ENCODE data around the gene DCTN2. TPM values are rescaled to one million over a fixed set of nuclear protein-coding genes. Genes with fewer than 3 reads are reported as not detected.

The DCTN2 gene
- total RNA-seq, 3 donors from 2014 or later: 138 to 140 (median 140) TPM

DNA sequence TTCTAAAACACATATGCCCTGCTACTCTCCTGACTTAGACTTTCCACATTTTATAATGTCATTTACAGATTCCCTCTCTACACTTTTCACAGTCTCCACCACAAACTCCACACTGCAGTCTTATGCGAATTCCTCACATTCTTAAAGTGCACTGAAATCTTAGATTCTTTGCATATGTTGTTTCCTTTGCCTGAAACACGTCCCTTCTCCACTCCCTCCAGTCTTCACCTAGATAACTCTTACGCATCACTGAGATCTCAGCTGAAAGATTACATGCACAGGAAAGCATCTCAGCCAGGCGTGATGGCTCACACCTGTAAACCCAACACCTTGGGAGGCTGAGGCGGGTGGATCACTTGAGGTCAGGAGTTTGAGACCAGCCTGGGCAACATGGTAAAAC lies 63.5 kb downstream of the DCTN2 start:
- Histone ChIP-seq H3K36me3 (ENCODE audit: low read depth) (no peaks in the 10 kb centered on the region), H3K4me3 (no peak overlapping the region), H3K4me1 (ENCODE audit: low read depth) (peaks cover under 1% of the 10 kb centered on the region), H3K9me3 (no peaks in the 10 kb centered on the region)
- no peak for DNase-seq
- intact Hi-C loops (cut with DNase I, micrococcal nuclease): no loop called here
- no peak for TF ChIP-seq CTCF (IDR thresholded peaks at IDR 0.05)
- no peak for ATAC-seq

DNA sequence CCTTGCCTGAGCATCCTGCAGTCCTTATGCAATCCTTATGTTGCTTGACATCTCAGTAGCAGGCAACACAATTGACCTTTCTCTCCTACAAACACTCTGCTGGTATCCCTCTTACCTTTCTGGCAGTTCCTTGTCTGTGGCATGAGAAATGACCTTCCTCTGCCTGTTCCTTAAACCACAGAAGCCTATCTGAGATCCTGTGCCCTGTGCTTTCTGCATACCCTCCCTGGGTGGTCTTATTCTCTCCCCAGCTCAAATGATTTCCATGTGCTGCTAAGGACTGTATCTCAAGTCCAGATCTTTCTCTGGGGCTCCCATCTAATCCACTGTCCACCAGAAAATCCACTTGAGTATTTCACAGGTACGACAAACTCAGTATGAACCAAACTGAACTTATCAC lies 65.3 kb downstream of the DCTN2 start:
- intact Hi-C loops (cut with DNase I, micrococcal nuclease): no loop called here
- H3K4me3 ChIP-seq: no peak overlapping the region

More for the DNA sequence above, 65.3 kb downstream of the DCTN2 start:
- no peak for ATAC-seq
- H3K9me3 ChIP-seq: no peaks in the 10 kb centered on the region
- no peaks in the 10 kb centered on the region for H3K4me1 ChIP-seq (ENCODE audit: low read depth)
- TF ChIP-seq CTCF (IDR thresholded peaks at IDR 0.05): no peak
- no peak for DNase-seq
- no peaks in the 10 kb centered on the region for H3K36me3 ChIP-seq (ENCODE audit: low read depth)

Small RNA genes within 50 kb of the gene (microRNA-seq; reads per million reads assigned to microRNA genes)
- gene MIR616 (1.6 reads per million), gene MIR6758 (not detected)

Other genes starting within 250 kb of the DCTN2 start
- 10 to 100 TPM; 43.9 to 80.8 (median 80.6) TPM for gene R3HDM2, start 116.1 kb downstream of the DCTN2 start, total RNA-seq
- gene INHBC, start 112.4 kb downstream of the DCTN2 start, total RNA-seq: not detected
- gene INHBE, start 91.9 kb downstream of the DCTN2 start, total RNA-seq: not detected
- gene GLI1, start 87.4 kb downstream of the DCTN2 start, total RNA-seq: 1 to 10 TPM in 2 of 3 donors, under 1 TPM in 1; 0.46 to 2.0 (median 1.9) TPM
- gene ARHGAP9, start 67.3 kb downstream of the DCTN2 start, total RNA-seq: 10 to 100 TPM in 2 of 3 donors, 1 to 10 TPM in 1; 8.8 to 18.5 (median 15.0) TPM
- 100 to 1,000 TPM in 1 of 3 donors, 10 to 100 TPM in 2; 63.7 to 117 (median 94.7) TPM for gene MARS1, start 59.1 kb downstream of the DCTN2 start, total RNA-seq
- 10 to 100 TPM; 14.1 to 36.4 (median 19.1) TPM for gene DDIT3, start 26.7 kb downstream of the DCTN2 start, total RNA-seq
- 100 to 1,000 TPM; 116 to 137 (median 120) TPM for gene MBD6, start 24.4 kb downstream of the DCTN2 start, total RNA-seq
- 1 to 10 TPM in 2 of 3 donors, under 1 TPM in 1; 0.61 to 9.1 (median 1.2) TPM for gene KIF5A, start 2.9 kb upstream of the DCTN2 start, total RNA-seq
- gene PIP4K2C, start 44.0 kb upstream of the DCTN2 start, total RNA-seq: 10 to 100 TPM; 39.0 to 55.5 (median 54.2) TPM
- gene DTX3, start 57.6 kb upstream of the DCTN2 start, total RNA-seq: 10 to 100 TPM in 1 of 3 donors, 1 to 10 TPM in 2; 4.3 to 65.5 (median 7.0) TPM
- 100 to 1,000 TPM in 1 of 3 donors, 10 to 100 TPM in 1, 1 to 10 TPM in 1; 5.0 to 129 (median 11.0) TPM for gene ARHGEF25, start 64.2 kb upstream of the DCTN2 start, total RNA-seq
- 1 to 10 TPM in 1 of 3 donors, under 1 TPM in 2; 0.64 to 2.2 (median 0.65) TPM for gene B4GALNT1, start 86.0 kb upstream of the DCTN2 start, total RNA-seq
- 100 to 1,000 TPM; 230 to 282 (median 282) TPM for gene OS9, start 146.9 kb upstream of the DCTN2 start, total RNA-seq
- 1 to 10 TPM; 1.3 to 2.7 (median 2.2) TPM for gene AGAP2, start 191.6 kb upstream of the DCTN2 start, total RNA-seq
- gene TSPAN31, start 197.8 kb upstream of the DCTN2 start, total RNA-seq: 10 to 100 TPM; 29.2 to 39.8 (median 30.5) TPM
- gene CDK4, start 205.1 kb upstream of the DCTN2 start, total RNA-seq: 10 to 100 TPM; 41.4 to 62.7 (median 60.2) TPM
- 10 to 100 TPM; 10.5 to 15.1 (median 11.7) TPM for gene MARCHF9, start 207.9 kb upstream of the DCTN2 start, total RNA-seq
- gene CYP27B1, start 219.9 kb upstream of the DCTN2 start, total RNA-seq: 1 to 10 TPM; 1.2 to 2.1 (median 1.4) TPM
- 10 to 100 TPM; 10.1 to 15.3 (median 10.6) TPM for gene METTL1, start 224.9 kb upstream of the DCTN2 start, total RNA-seq
- 1 to 10 TPM; 5.3 to 7.3 (median 6.2) TPM for gene EEF1AKMT3, start 225.4 kb upstream of the DCTN2 start, total RNA-seq
- gene TSFM, start 235.6 kb upstream of the DCTN2 start, total RNA-seq: 10 to 100 TPM; 26.1 to 32.9 (median 29.0) TPM

Measured in mucosa of descending colon (tissue), 3 donors.